Measurements from ENCODE around the gene LGR6.

LGR6 gene

GRCh38 chr1:202146279-202146678 lies 47.3 kb upstream of the LGR6 start:
- no peak overlapping the region for H3K4me2 ChIP-seq (ENCODE audit: low read length)
- no peaks in the 10 kb centered on the region for H3K9me2 ChIP-seq (ENCODE audit: low read depth, low read length)
- H3K36me3 ChIP-seq (ENCODE audit: insufficient read depth, low read length) = peaks cover 52% of the 10 kb centered on the region
- H3K4me1 ChIP-seq (ENCODE audit: insufficient read depth, low read length, severe bottlenecking) = peaks cover 23% of the 10 kb centered on the region
- H3K9ac ChIP-seq (ENCODE audit: low read length) = no peak overlapping the region
- no peaks in the 10 kb centered on the region for H3F3A ChIP-seq (ENCODE audit: insufficient read depth, low read length)
- H3K79me2 ChIP-seq (ENCODE audit: insufficient read depth, low read length) = peaks cover 17% of the 10 kb centered on the region
- TF ChIP-seq CTCF (IDR thresholded peaks at IDR 0.05; ENCODE audit: low read length) (no peak), EZH2 (IDR thresholded peaks at IDR 0.05; ENCODE audit: borderline replicate concordance, low read length) (no peak)
- no peaks in the 10 kb centered on the region for H4K20me1 ChIP-seq (ENCODE audit: insufficient read depth, low read length)
- no peaks in the 10 kb centered on the region for H3K9me3 ChIP-seq (ENCODE audit: low read length)
- no peak overlapping the region for H3K27ac ChIP-seq (ENCODE audit: low read depth, low read length, poor library complexity, severe bottlenecking)
- no peak overlapping the region for H3K4me3 ChIP-seq (ENCODE audit: low read depth, low read length, poor library complexity, severe bottlenecking)
- H3K27me3 ChIP-seq (ENCODE audit: insufficient read depth, low read length) = no peaks in the 10 kb centered on the region
- no peak overlapping the region for H2AFZ ChIP-seq (ENCODE audit: low read length)

GRCh38 chr1:202146993-202147392 lies 46.6 kb upstream of the LGR6 start:
- TF ChIP-seq EZH2 (IDR thresholded peaks at IDR 0.05; ENCODE audit: borderline replicate concordance, low read length) (no peak), CTCF (IDR thresholded peaks at IDR 0.05; ENCODE audit: low read length) (no peak)
- H3K9me3 ChIP-seq (ENCODE audit: low read length) = no peaks in the 10 kb centered on the region

GRCh38 chr1:202148391-202148790 lies 45.2 kb upstream of the LGR6 start:
- no peak for TF ChIP-seq CTCF (IDR thresholded peaks at IDR 0.05; ENCODE audit: low read length)
- no peak for TF ChIP-seq EZH2 (IDR thresholded peaks at IDR 0.05; ENCODE audit: borderline replicate concordance, low read length)
- no peak overlapping the region for H3K4me2 ChIP-seq (ENCODE audit: low read length)
- no peaks in the 10 kb centered on the region for H3K9me3 ChIP-seq (ENCODE audit: low read length)
- H3K9me2 ChIP-seq (ENCODE audit: low read depth, low read length) = no peaks in the 10 kb centered on the region
- H2AFZ ChIP-seq (ENCODE audit: low read length) = no peak overlapping the region
- H4K20me1 ChIP-seq (ENCODE audit: insufficient read depth, low read length) = no peaks in the 10 kb centered on the region
- no peak overlapping the region for H3K4me3 ChIP-seq (ENCODE audit: low read depth, low read length, poor library complexity, severe bottlenecking)
- H3K27me3 ChIP-seq (ENCODE audit: insufficient read depth, low read length) = no peaks in the 10 kb centered on the region
- H3F3A ChIP-seq (ENCODE audit: insufficient read depth, low read length) = no peaks in the 10 kb centered on the region
- H3K4me1 ChIP-seq (ENCODE audit: insufficient read depth, low read length, severe bottlenecking) = peaks cover 10% of the 10 kb centered on the region
- H3K36me3 ChIP-seq (ENCODE audit: insufficient read depth, low read length) = peaks cover 65% of the 10 kb centered on the region
- no peak overlapping the region for H3K27ac ChIP-seq (ENCODE audit: low read depth, low read length, poor library complexity, severe bottlenecking)
- no peak overlapping the region for H3K9ac ChIP-seq (ENCODE audit: low read length)
- peaks cover 3% of the 10 kb centered on the region; the same call in 1 of the 2 replicates for H3K79me2 ChIP-seq (ENCODE audit: insufficient read depth, low read length)

More at GRCh38 chr1:202146993-202147392, 46.6 kb upstream of the LGR6 start:
- Histone ChIP-seq H3K27ac (ENCODE audit: low read depth, low read length, poor library complexity, severe bottlenecking) (no peak overlapping the region), H2AFZ (ENCODE audit: low read length) (no peak overlapping the region), H3K36me3 (ENCODE audit: insufficient read depth, low read length) (peaks cover 59% of the 10 kb centered on the region), H3K9ac (ENCODE audit: low read length) (no peak overlapping the region), H3F3A (ENCODE audit: insufficient read depth, low read length) (no peaks in the 10 kb centered on the region), H3K9me2 (ENCODE audit: low read depth, low read length) (no peaks in the 10 kb centered on the region), H3K4me1 (ENCODE audit: insufficient read depth, low read length, severe bottlenecking) (peaks cover 23% of the 10 kb centered on the region), H3K4me2 (ENCODE audit: low read length) (no peak overlapping the region), H4K20me1 (ENCODE audit: insufficient read depth, low read length) (no peaks in the 10 kb centered on the region), H3K79me2 (ENCODE audit: insufficient read depth, low read length) (peaks cover 17% of the 10 kb centered on the region), H3K4me3 (ENCODE audit: low read depth, low read length, poor library complexity, severe bottlenecking) (no peak overlapping the region), H3K27me3 (ENCODE audit: insufficient read depth, low read length) (no peaks in the 10 kb centered on the region)

Data from OCI-LY1 (cell line).